Progenitor cell of endocrine pancreas (in vitro differentiated cells): ENCODE measurements around the gene PRKN. TPM values are rescaled to one million over a fixed set of nuclear protein-coding genes. Genes with fewer than 3 reads are reported as not detected.

Experiments used
- DNase-seq: peaks from one replicate; pipeline ENCODE4 v3.0.0; 2021; ENCODE audit warnings: low spot score; ENCODE audit not compliant: unreplicated experiment
- H3K27ac Mint-ChIP-seq: 2 replicates; pipeline ENCODE4 v1.8.0; 2021; ENCODE audit warnings: mild to moderate bottlenecking, moderate library complexity, mixed read lengths
- H3K27me3 Mint-ChIP-seq: 2 replicates; pipeline ENCODE4 v1.8.0; 2021; ENCODE audit warnings: mixed read lengths
- H3K36me3 Mint-ChIP-seq: 2 replicates; pipeline ENCODE4 v1.8.0; 2022; ENCODE audit warnings: mixed read lengths; ENCODE audit not compliant: insufficient read depth
- H3K4me1 Mint-ChIP-seq: 2 replicates; pipeline ENCODE4 v1.8.0; 2021; ENCODE audit warnings: low read depth, mixed read lengths
- H3K4me3 Mint-ChIP-seq: 2 replicates; pipeline ENCODE4 v1.8.0; 2021; ENCODE audit warnings: low read depth, mild to moderate bottlenecking, moderate library complexity, mixed read lengths
- H3K9me3 Mint-ChIP-seq: 2 replicates; pipeline ENCODE4 v1.8.0; 2021; ENCODE audit warnings: low read depth, mixed read lengths
- CTCF ChIP-seq: fragments of 200-600 bp; sonication (generic); IDR thresholded peaks from one replicate; pipeline ENCODE4 v1.5.0; 2021; ENCODE audit warnings: antibody characterized with exemption, mild to moderate bottlenecking; ENCODE audit not compliant: unreplicated experiment
- total RNA-seq: library from RNA; stranded (reverse); gene quantifications from 2 replicates; pipeline ENCODE4 v1.2.1, GENCODE V29; 2021

PRKN gene
- total RNA-seq, 1 donor from 2014 or later: 4.6 TPM

GRCh38 chr6:161359618-161359945 lies 1368.0 kb downstream of the PRKN start:
- H3K4me3 Mint-ChIP-seq: no peak overlapping the region
- H3K4me1 Mint-ChIP-seq: no peaks in the 10 kb centered on the region
- peaks cover 3% of the 10 kb centered on the region for H3K36me3 Mint-ChIP-seq
- TF ChIP-seq CTCF: no peak
- no peaks in the 10 kb centered on the region for H3K27me3 Mint-ChIP-seq
- no peak overlapping the region for H3K27ac Mint-ChIP-seq
- H3K9me3 Mint-ChIP-seq: peaks cover 7% of the 10 kb centered on the region
- DNase-seq: no peak

GRCh38 chr6:161356167-161356854 lies 1371.3 kb downstream of the PRKN start:
- H3K27ac Mint-ChIP-seq: no peak overlapping the region
- H3K4me1 Mint-ChIP-seq: no peaks in the 10 kb centered on the region

GRCh38 chr6:161355696-161356095 lies 1371.9 kb downstream of the PRKN start:
- no peaks in the 10 kb centered on the region for H3K4me1 Mint-ChIP-seq
- H3K36me3 Mint-ChIP-seq: no peaks in the 10 kb centered on the region
- TF ChIP-seq CTCF: no peak
- H3K27ac Mint-ChIP-seq: no peak overlapping the region
- no peaks in the 10 kb centered on the region for H3K27me3 Mint-ChIP-seq
- DNase-seq: no peak
- no peak overlapping the region for H3K4me3 Mint-ChIP-seq
- no peaks in the 10 kb centered on the region for H3K9me3 Mint-ChIP-seq

More at GRCh38 chr6:161356167-161356854, 1371.3 kb downstream of the PRKN start:
- no peaks in the 10 kb centered on the region for H3K36me3 Mint-ChIP-seq
- no peak overlapping the region for H3K4me3 Mint-ChIP-seq
- no peaks in the 10 kb centered on the region for H3K27me3 Mint-ChIP-seq
- no peak for TF ChIP-seq CTCF
- DNase-seq: no peak
- H3K9me3 Mint-ChIP-seq: no peaks in the 10 kb centered on the region

- H3K4me1 Mint-ChIP-seq: no peaks in the 10 kb centered on the region
- DNase-seq: no peak
- H3K27ac Mint-ChIP-seq: no peak overlapping the region
- no peak overlapping the region for H3K4me3 Mint-ChIP-seq
- no peak for TF ChIP-seq CTCF
- H3K27me3 Mint-ChIP-seq: no peaks in the 10 kb centered on the region
- H3K9me3 Mint-ChIP-seq: no peaks in the 10 kb centered on the region
- H3K36me3 Mint-ChIP-seq: no peaks in the 10 kb centered on the region
Measured at GRCh38 chr6:161354956-161355355, 1372.6 kb downstream of the PRKN start.

GRCh38 chr6:161354276-161354840 lies 1373.2 kb downstream of the PRKN start:
- Mint-ChIP-seq H3K9me3 (no peaks in the 10 kb centered on the region), H3K36me3 (no peaks in the 10 kb centered on the region), H3K27ac (no peak overlapping the region), H3K4me1 (no peaks in the 10 kb centered on the region), H3K4me3 (no peak overlapping the region), H3K27me3 (no peaks in the 10 kb centered on the region)
- no peak for TF ChIP-seq CTCF
- no peak for DNase-seq
